ENCODE measurements around the gene SLC6A4. TPM values are rescaled to one million over a fixed set of nuclear protein-coding genes. Genes with fewer than 3 reads are reported as not detected.
"Not testable (repeated sequence)": the region's sequence is repeated elsewhere in the genome, so short reads cannot be mapped to it uniquely, and the experiment has no call there.

The SLC6A4 gene
- polyA plus RNA-seq, 1 of the 3 experiments (the other 2 are of a cell fraction): 0.12 TPM

DNA sequence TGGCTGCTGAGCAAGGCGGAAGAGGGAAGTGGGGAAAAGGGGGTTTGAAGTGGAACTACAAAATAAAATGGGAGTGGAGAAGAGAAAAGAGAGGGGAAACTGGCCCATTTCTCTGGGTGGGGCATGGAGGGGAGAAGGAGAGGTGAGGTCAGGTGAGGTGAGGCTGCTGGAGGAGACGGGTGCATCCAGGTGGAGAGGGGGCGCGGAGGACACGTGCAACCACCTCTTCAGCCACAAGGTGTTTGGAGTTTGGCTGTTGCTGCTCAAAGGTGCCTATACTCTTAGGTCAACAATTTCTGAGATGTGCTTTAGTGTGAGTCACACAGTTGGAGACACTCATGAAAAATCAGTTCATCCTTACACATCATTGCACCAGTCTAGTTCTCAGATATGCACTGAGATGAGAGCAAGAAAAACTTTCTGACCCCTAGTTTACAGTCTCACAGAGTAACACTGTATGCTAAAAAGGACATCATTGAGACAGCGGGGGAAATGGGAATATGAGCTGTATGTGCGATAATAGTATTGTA, 4.8 kb downstream of the SLC6A4 start:
- no peak overlapping the region for H3K4me2 ChIP-seq
- no peaks in the 10 kb centered on the region for H4K20me1 ChIP-seq (ENCODE audit: insufficient read depth)
- H3F3A ChIP-seq (replicated peaks; ENCODE audit: insufficient read depth): no peaks in the 10 kb centered on the region
- H3K9me3 ChIP-seq: no peaks in the 10 kb centered on the region
- H3K4me1 ChIP-seq (ENCODE audit: control insufficient read depth in 1 of 2, insufficient read depth in 2 of 2, low read depth in 1 of 2, low read length in 1 of 2): peaks cover 0 to 5% of the 10 kb centered on the region in 2 experiments; a peak in 1 of 4 replicates
- no peak for TF ChIP-seq SMC3 (IDR thresholded peaks at IDR 0.05; ENCODE audit: low read depth, low read length)
- no peak for TF ChIP-seq MEF2A (IDR thresholded peaks at IDR 0.05; ENCODE audit: borderline replicate concordance, low read depth)
- no peak for TF ChIP-seq TEAD4 (IDR thresholded peaks at IDR 0.05; ENCODE audit: borderline replicate concordance, insufficient read depth)
- no peak for TF ChIP-seq USF2 (IDR thresholded peaks at IDR 0.05; ENCODE audit: borderline replicate concordance, low read depth, low read length)
- TF ChIP-seq TAF1 (IDR thresholded peaks at IDR 0.05; ENCODE audit: borderline replicate concordance, low read depth, low read length): no peak
- TF ChIP-seq, protein P1, sequence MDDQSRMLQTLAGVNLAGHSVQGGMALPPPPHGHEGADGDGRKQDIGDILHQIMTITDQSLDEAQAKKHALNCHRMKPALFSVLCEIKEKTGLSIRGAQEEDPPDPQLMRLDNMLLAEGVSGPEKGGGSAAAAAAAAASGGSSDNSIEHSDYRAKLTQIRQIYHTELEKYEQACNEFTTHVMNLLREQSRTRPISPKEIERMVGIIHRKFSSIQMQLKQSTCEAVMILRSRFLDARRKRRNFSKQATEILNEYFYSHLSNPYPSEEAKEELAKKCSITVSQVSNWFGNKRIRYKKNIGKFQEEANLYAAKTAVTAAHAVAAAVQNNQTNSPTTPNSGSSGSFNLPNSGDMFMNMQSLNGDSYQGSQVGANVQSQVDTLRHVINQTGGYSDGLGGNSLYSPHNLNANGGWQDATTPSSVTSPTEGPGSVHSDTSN (IDR thresholded peaks at IDR 0.05): no peak
- no peak for TF ChIP-seq YY1 (IDR thresholded peaks at IDR 0.05; ENCODE audit: low read depth)
- H3K36me3 ChIP-seq (replicated peaks in 1 of 2; ENCODE audit: control insufficient read depth in 1 of 2, insufficient read depth in 2 of 2, low read length in 1 of 2): no peaks in the 10 kb centered on the region
- ChIA-PET POLR2A (no interaction called here), CTCF (interaction anchor here (1.0 kb wide), 1 partner anchor 24 kb away, joined by 3 read pairs; no protein-coding TSS in a partner anchor)
- DNase-seq: no peak
- no peak overlapping the region for H2AFZ ChIP-seq (ENCODE audit: low read depth)
- no peak overlapping the region for H3K9ac ChIP-seq
- no peak overlapping the region for H3K4me3 ChIP-seq (ENCODE audit: low read depth in 2 of 2, low read length in 1 of 2)
- H3K9me2 ChIP-seq: no peaks in the 10 kb centered on the region
- H3K27me3 ChIP-seq (ENCODE audit: insufficient read depth): peaks cover 22% of the 10 kb centered on the region
- 88% methylated on average over 7 of the region's 7 CpGs for WGBS (ENCODE audit: low lambda C conversion rate)
- H3K27ac ChIP-seq (ENCODE audit: low read depth in 2 of 2, low read length in 1 of 2): no peak overlapping the region
- H3K79me2 ChIP-seq (ENCODE audit: insufficient read depth): no peaks in the 10 kb centered on the region

DNA sequence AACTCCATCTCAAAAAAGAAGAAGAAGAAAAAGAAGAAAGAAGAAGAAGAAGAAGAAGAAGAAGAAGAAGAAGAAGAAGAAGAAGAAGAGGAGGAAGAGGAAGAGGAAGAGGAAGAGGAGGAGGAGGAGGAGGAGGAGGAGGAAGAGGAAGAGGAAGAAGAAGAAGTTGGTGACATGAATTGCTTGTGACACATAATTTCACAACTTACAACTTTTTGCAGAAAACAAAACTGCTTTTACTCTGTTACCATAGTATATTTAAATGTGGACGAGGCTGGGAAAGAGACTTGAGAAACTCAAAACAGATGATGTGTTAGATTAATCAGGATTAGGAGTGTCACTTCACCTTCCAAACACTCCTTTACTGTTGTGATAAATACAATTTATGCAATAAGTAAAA, 5.5 kb downstream of the SLC6A4 start:
- H3K9ac ChIP-seq; H3K4me1 ChIP-seq (ENCODE audit: control insufficient read depth in 1 of 2, insufficient read depth in 2 of 2, low read depth in 1 of 2, low read length in 1 of 2); H3K4me3 ChIP-seq (ENCODE audit: low read depth in 2 of 2, low read length in 1 of 2); DNase-seq; H3K27ac ChIP-seq (ENCODE audit: low read depth in 2 of 2, low read length in 1 of 2); H3K4me2 ChIP-seq; H3F3A ChIP-seq (replicated peaks; ENCODE audit: insufficient read depth); H3K9me2 ChIP-seq; POLR2A ChIA-PET; H3K79me2 ChIP-seq (ENCODE audit: insufficient read depth); H3K36me3 ChIP-seq (replicated peaks in 1 of 2; ENCODE audit: control insufficient read depth in 1 of 2, insufficient read depth in 2 of 2, low read length in 1 of 2); H4K20me1 ChIP-seq (ENCODE audit: insufficient read depth); H3K9me3 ChIP-seq; H2AFZ ChIP-seq (ENCODE audit: low read depth): not testable (repeated sequence)
- 50% methylated on average over 1 of the region's 1 CpG for WGBS (ENCODE audit: low lambda C conversion rate)
- H3K27me3 ChIP-seq (ENCODE audit: insufficient read depth): peaks cover 17% of the 10 kb centered on the region
- CTCF ChIA-PET: interaction anchor here (1.0 kb wide), 1 partner anchor 25 kb away, joined by 3 read pairs; no protein-coding TSS in a partner anchor

DNA sequence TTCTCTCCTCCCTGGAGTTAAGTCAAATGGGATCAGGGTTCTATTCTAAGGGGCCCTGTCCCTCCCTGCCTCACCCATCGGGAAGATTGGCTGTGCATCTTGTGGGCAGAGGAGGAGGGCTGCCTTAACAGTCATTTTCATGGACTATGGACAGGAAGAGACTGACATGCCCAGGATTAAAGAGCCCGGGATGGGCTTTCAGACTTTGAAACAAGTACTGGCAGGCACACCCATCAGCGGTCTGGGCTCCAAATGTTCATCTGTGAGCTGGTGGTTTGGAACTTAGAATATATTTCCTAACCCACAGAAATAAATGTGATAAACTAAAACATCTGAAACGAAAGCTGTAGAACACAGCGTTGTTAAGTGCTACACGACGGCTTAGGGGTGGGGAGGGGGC, 6.5 kb downstream of the SLC6A4 start:
- H3K79me2 ChIP-seq (ENCODE audit: insufficient read depth): no peaks in the 10 kb centered on the region
- no peak overlapping the region for H3K4me2 ChIP-seq
- no peaks in the 10 kb centered on the region for H3K9me2 ChIP-seq
- H3F3A ChIP-seq (replicated peaks; ENCODE audit: insufficient read depth): no peaks in the 10 kb centered on the region
- POLR2A ChIA-PET: no interaction called here
- no peak overlapping the region for H3K27ac ChIP-seq (ENCODE audit: low read depth in 2 of 2, low read length in 1 of 2)
- H3K27me3 ChIP-seq (ENCODE audit: insufficient read depth): peaks cover 8% of the 10 kb centered on the region
- H3K4me1 ChIP-seq (ENCODE audit: control insufficient read depth in 1 of 2, insufficient read depth in 2 of 2, low read depth in 1 of 2, low read length in 1 of 2): no peaks in the 10 kb centered on the region
- no peak overlapping the region for H3K9ac ChIP-seq
- CTCF ChIA-PET: no interaction called here
- H2AFZ ChIP-seq (ENCODE audit: low read depth): no peak overlapping the region
- H3K4me3 ChIP-seq (ENCODE audit: low read depth in 2 of 2, low read length in 1 of 2): no peak overlapping the region
- TF ChIP-seq RAD21 (IDR thresholded peaks at IDR 0.05; ENCODE audit: low read length) (no peak), MAX (IDR thresholded peaks at IDR 0.05; ENCODE audit: low read depth) (no peak), FOXJ3 (CRISPR knock-in tag; IDR thresholded peaks at IDR 0.05) (no peak), GABPA (IDR thresholded peaks at IDR 0.05; ENCODE audit: low read depth) (no peak), CHD2 (IDR thresholded peaks at IDR 0.05; ENCODE audit: low read length, partially characterized antibody) (no peak), IRF3 (IDR thresholded peaks at IDR 0.05; ENCODE audit: low read depth, low read length) (no peak), EZH2phosphoT487 (IDR thresholded peaks at IDR 0.05; ENCODE audit: borderline replicate concordance, low read depth) (no peak)
- TF ChIP-seq, protein P2, sequence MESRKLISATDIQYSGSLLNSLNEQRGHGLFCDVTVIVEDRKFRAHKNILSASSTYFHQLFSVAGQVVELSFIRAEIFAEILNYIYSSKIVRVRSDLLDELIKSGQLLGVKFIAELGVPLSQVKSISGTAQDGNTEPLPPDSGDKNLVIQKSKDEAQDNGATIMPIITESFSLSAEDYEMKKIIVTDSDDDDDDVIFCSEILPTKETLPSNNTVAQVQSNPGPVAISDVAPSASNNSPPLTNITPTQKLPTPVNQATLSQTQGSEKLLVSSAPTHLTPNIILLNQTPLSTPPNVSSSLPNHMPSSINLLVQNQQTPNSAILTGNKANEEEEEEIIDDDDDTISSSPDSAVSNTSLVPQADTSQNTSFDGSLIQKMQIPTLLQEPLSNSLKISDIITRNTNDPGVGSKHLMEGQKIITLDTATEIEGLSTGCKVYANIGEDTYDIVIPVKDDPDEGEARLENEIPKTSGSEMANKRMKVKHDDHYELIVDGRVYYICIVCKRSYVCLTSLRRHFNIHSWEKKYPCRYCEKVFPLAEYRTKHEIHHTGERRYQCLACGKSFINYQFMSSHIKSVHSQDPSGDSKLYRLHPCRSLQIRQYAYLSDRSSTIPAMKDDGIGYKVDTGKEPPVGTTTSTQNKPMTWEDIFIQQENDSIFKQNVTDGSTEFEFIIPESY (IDR thresholded peaks at IDR 0.05; ENCODE audit: borderline replicate concordance, low read depth): no peak
- DNase-seq: no peak
- H4K20me1 ChIP-seq (ENCODE audit: insufficient read depth): no peaks in the 10 kb centered on the region
- no peaks in the 10 kb centered on the region for H3K9me3 ChIP-seq
- WGBS (ENCODE audit: low lambda C conversion rate): 64% methylated on average over 7 of the region's 7 CpGs
- no peaks in the 10 kb centered on the region for H3K36me3 ChIP-seq (replicated peaks in 1 of 2; ENCODE audit: control insufficient read depth in 1 of 2, insufficient read depth in 2 of 2, low read length in 1 of 2)
